ENCODE results near the gene LUC7L2.
"Not testable (repeated sequence)": the region's sequence is repeated elsewhere in the genome, so short reads cannot be mapped to it uniquely, and the experiment has no call there.

LUC7L2 gene

GRCh38 chr7:139354729-139355128 is 5.0 kb upstream of the LUC7L2 start:
- in situ Hi-C loops (cut with MboI; ENCODE audit: low sequenced_read_pairs): no loop called here

- in situ Hi-C loops (cut with MboI; ENCODE audit: low sequenced_read_pairs): no loop called here
Measured at GRCh38 chr7:139355320-139355719, 4.4 kb upstream of the LUC7L2 start.

- in situ Hi-C loops (cut with MboI; ENCODE audit: low sequenced_read_pairs): not testable (repeated sequence)
Measured at GRCh38 chr7:139357729-139358506, 1.8 kb upstream of the LUC7L2 start.

GRCh38 chr7:139358541-139359365 is 941 bp upstream of the LUC7L2 start:
- in situ Hi-C loops (cut with MboI; ENCODE audit: low sequenced_read_pairs): no loop called here

GRCh38 chr7:139360210-139360947 is 685 bp downstream of the LUC7L2 start:
- in situ Hi-C loops (cut with MboI; ENCODE audit: low sequenced_read_pairs): no loop called here

- in situ Hi-C loops (cut with MboI; ENCODE audit: low sequenced_read_pairs): no loop called here
Measured at GRCh38 chr7:139360948-139361307, 1.2 kb downstream of the LUC7L2 start.

- in situ Hi-C loops (cut with MboI; ENCODE audit: low sequenced_read_pairs): no loop called here
Measured at GRCh38 chr7:139361523-139361922, 1.8 kb downstream of the LUC7L2 start.

- in situ Hi-C loops (cut with MboI; ENCODE audit: low sequenced_read_pairs): no loop called here
Measured at GRCh38 chr7:139362302-139362701, 2.6 kb downstream of the LUC7L2 start.

- in situ Hi-C loops (cut with MboI; ENCODE audit: low sequenced_read_pairs): no loop called here
Measured at GRCh38 chr7:139362981-139363380, 3.3 kb downstream of the LUC7L2 start.

GRCh38 chr7:139365336-139365735 is 5.6 kb downstream of the LUC7L2 start:
- in situ Hi-C loops (cut with MboI; ENCODE audit: low sequenced_read_pairs): no loop called here

- in situ Hi-C loops (cut with MboI; ENCODE audit: low sequenced_read_pairs): no loop called here
Measured at GRCh38 chr7:139366400-139366799, 6.7 kb downstream of the LUC7L2 start.

GRCh38 chr7:139367438-139368155 is 7.9 kb downstream of the LUC7L2 start:
- in situ Hi-C loops (cut with MboI; ENCODE audit: low sequenced_read_pairs): no loop called here

GRCh38 chr7:139370301-139370942 is 10.7 kb downstream of the LUC7L2 start:
- in situ Hi-C loops (cut with MboI; ENCODE audit: low sequenced_read_pairs): no loop called here

GRCh38 chr7:139370943-139371313 is 11.2 kb downstream of the LUC7L2 start:
- in situ Hi-C loops (cut with MboI; ENCODE audit: low sequenced_read_pairs): no loop called here

- in situ Hi-C loops (cut with MboI; ENCODE audit: low sequenced_read_pairs): no loop called here
Measured at GRCh38 chr7:139374246-139374645, 14.6 kb downstream of the LUC7L2 start.

- in situ Hi-C loops (cut with MboI; ENCODE audit: low sequenced_read_pairs): no loop called here
Measured at GRCh38 chr7:139382439-139382838, 22.7 kb downstream of the LUC7L2 start.

- in situ Hi-C loops (cut with MboI; ENCODE audit: low sequenced_read_pairs): no loop called here
Measured at GRCh38 chr7:139384611-139385010, 24.9 kb downstream of the LUC7L2 start.

- in situ Hi-C loops (cut with MboI; ENCODE audit: low sequenced_read_pairs): no loop called here
Measured at GRCh38 chr7:139387594-139387993, 27.9 kb downstream of the LUC7L2 start.

GRCh38 chr7:139389091-139389490 is 29.4 kb downstream of the LUC7L2 start:
- in situ Hi-C loops (cut with MboI; ENCODE audit: low sequenced_read_pairs): no loop called here

GRCh38 chr7:139389774-139390173 is 30.1 kb downstream of the LUC7L2 start:
- in situ Hi-C loops (cut with MboI; ENCODE audit: low sequenced_read_pairs): no loop called here

Measured in hTERT RPE-1 (cell line).